Omental fat pad (tissue), 4 donors: ENCODE results near the gene KRT27. TPM values are rescaled to one million over a fixed set of nuclear protein-coding genes. Genes with fewer than 3 reads are reported as not detected.

Experiments
- ATAC-seq: fragments of 150-250 bp; one replicate; pipeline ENCODE4 v1.9.1; 2016; ENCODE audit warnings: mild to moderate bottlenecking, moderate library complexity; ENCODE audit not compliant: low FRiP score
- DNase-seq: peaks from one replicate; pipeline ENCODE4 v3.0.0-alpha.2; 2019; ENCODE audit warnings: low spot score
- CTCF ChIP-seq, 3 donors: fragments of 450-650 bp; IDR thresholded peaks; one replicate each; pipeline ENCODE4 v1.5.1; 2016 to 2017; ENCODE audit warnings: antibody characterized with exemption in 3 of 3, mild to moderate bottlenecking in 3 of 3, moderate library complexity in 2 of 3
- total RNA-seq, 4 donors: library from RNA; depleted of rRNA; stranded (reverse); fragments of >200 nt; gene quantifications; one replicate each; pipeline ENCODE4 v1.1.0, GENCODE V29; 2016

Gene KRT27
- total RNA-seq, 4 donors from 2014 or later, result not detected

GRCh38 chr17:40778461-40778860 lies 3.9 kb downstream of the KRT27 start:
- ATAC-seq (no peak), DNase-seq (no peak)
- TF ChIP-seq CTCF (IDR thresholded peaks at IDR 0.05), result no peak

DNA sequence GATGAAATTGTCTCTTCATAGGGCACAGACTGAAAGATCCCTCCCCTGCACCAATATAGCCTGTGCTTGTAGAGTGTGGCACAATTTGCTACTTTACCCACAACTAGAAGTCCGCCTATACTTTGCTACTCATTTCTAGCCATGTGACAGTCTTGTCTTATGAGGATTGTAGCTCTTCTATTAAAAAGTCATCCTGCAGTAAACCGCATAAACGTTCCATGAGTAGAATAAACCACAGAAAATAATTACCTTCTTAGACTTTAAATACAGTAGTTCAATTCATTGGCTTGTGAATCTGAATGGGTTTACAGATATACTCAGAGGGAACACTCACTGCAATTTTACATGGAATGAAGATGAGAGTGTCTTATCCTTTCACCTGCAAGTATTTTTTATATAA lies 4.4 kb downstream of the KRT27 start:
- ATAC-seq, result no peak
- no peak for TF ChIP-seq CTCF (IDR thresholded peaks at IDR 0.05)
- no peak for DNase-seq

DNA sequence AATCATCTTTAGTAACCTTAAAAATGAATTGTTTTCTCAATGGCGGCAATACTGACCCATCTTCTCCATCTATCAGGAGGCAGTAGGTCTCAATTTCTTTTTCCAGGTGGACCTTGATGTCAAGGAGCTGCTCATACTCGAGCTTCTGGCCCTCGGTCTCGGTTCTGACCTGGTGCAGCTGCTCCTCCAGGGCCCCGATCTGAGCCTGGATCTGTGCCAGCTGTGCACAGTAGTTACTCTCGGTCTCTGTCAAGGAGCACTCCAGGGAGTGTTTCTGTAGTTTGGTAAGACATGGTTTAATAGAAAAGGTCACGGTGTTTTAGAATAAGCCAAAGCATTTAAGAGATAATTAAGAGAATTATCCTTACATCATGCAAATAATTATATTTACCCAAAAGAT lies 4.9 kb downstream of the KRT27 start:
- no peak for TF ChIP-seq CTCF (IDR thresholded peaks at IDR 0.05)
- no peak for DNase-seq
- no peak for ATAC-seq

GRCh38 chr17:40775945-40776344 lies 6.4 kb downstream of the KRT27 start:
- TF ChIP-seq CTCF (IDR thresholded peaks at IDR 0.05), result no peak
- ATAC-seq (no peak), DNase-seq (no peak)

GRCh38 chr17:40772101-40772500 lies 10.2 kb downstream of the KRT27 start, which contains the start of gene KRT26:
KRT26 (minus strand) TSS chr17:40772201; CDS start chr17:40772113, 88 bp downstream.
- DNase-seq (no peak), ATAC-seq (no peak)
- TF ChIP-seq CTCF (IDR thresholded peaks at IDR 0.05), result no peak

DNA sequence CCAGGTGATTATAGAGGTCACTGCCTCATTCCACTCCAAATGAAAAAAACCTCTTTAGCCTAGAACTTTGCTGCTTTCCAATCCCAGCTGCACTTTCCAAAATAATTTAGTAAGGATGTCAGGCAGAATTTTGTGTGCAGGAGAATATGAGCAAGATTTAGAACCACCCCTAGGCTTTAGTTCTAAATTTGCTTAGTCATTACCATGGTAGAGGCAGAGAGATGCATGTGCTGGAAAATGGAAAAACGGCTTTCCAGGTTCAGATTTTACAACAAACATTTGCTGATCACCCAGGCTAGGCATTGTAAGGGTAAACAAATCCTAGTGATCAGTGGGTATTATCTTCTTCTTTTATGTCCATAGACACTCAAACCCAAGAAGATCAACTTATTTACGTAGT lies 16.7 kb downstream of the KRT27 start:
- no peak for ATAC-seq
- TF ChIP-seq CTCF (IDR thresholded peaks at IDR 0.05), result no peak
- no peak for DNase-seq

DNA sequence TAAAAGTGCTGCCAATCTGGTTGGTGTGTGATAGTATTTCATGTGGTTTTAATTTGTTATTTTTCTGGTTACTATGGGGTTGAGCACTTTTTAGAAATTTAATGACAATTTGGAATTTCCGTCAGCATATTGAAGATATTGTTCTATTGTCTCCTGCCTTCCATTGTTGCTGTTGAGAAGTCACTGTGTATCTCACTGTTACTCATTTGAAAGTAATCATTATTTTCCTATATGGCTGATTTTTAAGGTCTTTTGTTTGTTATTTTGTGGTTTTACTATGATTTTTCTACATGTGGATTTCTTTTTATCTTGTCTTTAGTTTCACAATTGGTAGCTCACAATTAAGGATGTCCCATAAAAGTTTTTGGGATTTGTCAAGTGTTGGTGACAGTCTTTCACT lies 18.6 kb downstream of the KRT27 start:
- TF ChIP-seq CTCF (IDR thresholded peaks at IDR 0.05), result no peak
- no peak for DNase-seq

More for the DNA sequence above, 18.6 kb downstream of the KRT27 start:
- ATAC-seq, result no peak
